CD8-positive, alpha-beta memory T cell (primary cell): ENCODE data around the gene BTD. TPM values are rescaled to one million over a fixed set of nuclear protein-coding genes. Genes with fewer than 3 reads are reported as not detected.

ENCODE experiments used
- CTCF ChIA-PET: fragments of 350-600 bp; sonication (Branson Sonifier 250); formaldehyde crosslinking; loops from one replicate; lab custom pipeline; 2021; ENCODE audit warnings: antibody characterized with exemption; lab: Charles Lee
- POLR2A ChIA-PET: fragments of 350-600 bp; sonication (Branson Sonifier 250); formaldehyde crosslinking; loops from one replicate; lab custom pipeline; 2021; ENCODE audit warnings: antibody characterized with exemption; lab: Charles Lee
- DNase-seq, 5 donors: peaks; one replicate each; pipeline versions ENCODE4 v3.0.0 to v3.0.0-alpha.2; 2020 to 2022; ENCODE audit warnings: mixed read lengths in 1 of 5
- H3K27ac ChIP-seq: one replicate; pipeline ENCODE4 v1.7.0; 2013; ENCODE audit warnings: low read depth, mild to moderate bottlenecking, low read length, moderate library complexity
- H3K27me3 ChIP-seq: 2 replicates; pipeline ENCODE4 v1.7.0; 2013; ENCODE audit warnings: low read length, mild to moderate bottlenecking; ENCODE audit not compliant: insufficient read depth, poor library complexity, severe bottlenecking
- H3K36me3 ChIP-seq: 2 replicates; pipeline ENCODE4 v1.7.0; 2013; ENCODE audit warnings: mild to moderate bottlenecking, low read length, moderate library complexity; ENCODE audit not compliant: insufficient read depth
- H3K4me1 ChIP-seq: 2 replicates; pipeline ENCODE4 v1.7.0; 2013; ENCODE audit warnings: mild to moderate bottlenecking, low read length, moderate library complexity; ENCODE audit not compliant: insufficient read depth
- H3K4me3 ChIP-seq: 2 replicates; pipeline ENCODE4 v1.7.0; 2013; ENCODE audit warnings: mild to moderate bottlenecking, low read length
- H3K9me3 ChIP-seq: 2 replicates; pipeline ENCODE4 v1.7.0; 2013; ENCODE audit warnings: mild to moderate bottlenecking, low read length
- H3K27ac Mint-ChIP-seq, 8 donors: one replicate each; pipeline ENCODE4 v1.8.0; 2020 to 2021; ENCODE audit warnings: mixed read lengths in 8 of 8, mild to moderate bottlenecking in 6 of 8, inconsistent platforms in 3 of 8, moderate library complexity in 3 of 8
- H3K27me3 Mint-ChIP-seq, 2 donors: one replicate each; pipeline ENCODE4 v1.8.0; 2020 to 2021; ENCODE audit warnings: mixed read lengths in 2 of 2, mild to moderate bottlenecking in 1 of 2, moderate library complexity in 1 of 2
- H3K36me3 Mint-ChIP-seq, 3 donors: one replicate each; pipeline ENCODE4 v1.8.0; 2020 to 2021; ENCODE audit warnings: mixed read lengths in 3 of 3, inconsistent platforms in 1 of 3, mild to moderate bottlenecking in 1 of 3
- H3K4me1 Mint-ChIP-seq, 3 donors: one replicate each; pipeline ENCODE4 v1.8.0; 2020 to 2021; ENCODE audit warnings: mixed read lengths in 3 of 3, inconsistent platforms in 1 of 3, mild to moderate bottlenecking in 1 of 3
- H3K4me3 Mint-ChIP-seq, 7 donors: one replicate each; pipeline ENCODE4 v1.8.0; 2020 to 2021; ENCODE audit warnings: mixed read lengths in 7 of 7, mild to moderate bottlenecking in 6 of 7, moderate library complexity in 4 of 7, inconsistent platforms in 2 of 7
- H3K9me3 Mint-ChIP-seq, 5 donors: one replicate each; pipeline ENCODE4 v1.8.0; 2020 to 2022; ENCODE audit warnings: mixed read lengths in 5 of 5, mild to moderate bottlenecking in 3 of 5, moderate library complexity in 2 of 5, inconsistent platforms in 1 of 5
- polyA plus RNA-seq: library from polyadenylated mRNA; unstranded; fragments of 300-500 nt; fragmentation: Illumina TruSeq; gene quantifications from one replicate; pipeline ENCODE4 v1.2.3, GENCODE V29; 2021
- total RNA-seq, 2 experiments: library from RNA; stranded (reverse); gene quantifications; one replicate each; pipeline ENCODE4 v1.2.3, GENCODE V29; 2021

Gene BTD
- total and polyA plus RNA-seq, 3 experiments from 2014 or later = 5.5 to 20.7 (median 6.0) TPM

DNA sequence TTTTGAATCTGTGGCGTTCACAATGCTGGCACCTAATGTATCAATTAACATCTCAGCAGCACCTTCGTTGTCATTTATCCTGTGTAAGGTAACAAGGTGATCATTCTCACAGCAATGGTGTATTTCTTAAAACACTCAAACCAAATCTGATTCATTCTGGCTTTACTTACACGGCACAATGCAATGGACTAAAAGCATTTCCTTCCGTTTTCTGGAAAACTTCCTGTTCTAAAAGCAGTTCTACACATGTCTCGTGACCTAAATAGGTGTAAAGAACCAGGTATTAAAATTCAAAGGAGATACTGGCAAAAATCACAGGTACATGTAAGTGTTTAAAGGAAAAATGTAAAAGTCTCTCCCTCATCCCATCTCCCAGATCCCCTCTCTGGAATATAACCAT is 77.8 kb downstream of the BTD start:
- CTCF ChIA-PET = no interaction called here
- no peak overlapping the region for H3K27ac Mint-ChIP-seq

DNA sequence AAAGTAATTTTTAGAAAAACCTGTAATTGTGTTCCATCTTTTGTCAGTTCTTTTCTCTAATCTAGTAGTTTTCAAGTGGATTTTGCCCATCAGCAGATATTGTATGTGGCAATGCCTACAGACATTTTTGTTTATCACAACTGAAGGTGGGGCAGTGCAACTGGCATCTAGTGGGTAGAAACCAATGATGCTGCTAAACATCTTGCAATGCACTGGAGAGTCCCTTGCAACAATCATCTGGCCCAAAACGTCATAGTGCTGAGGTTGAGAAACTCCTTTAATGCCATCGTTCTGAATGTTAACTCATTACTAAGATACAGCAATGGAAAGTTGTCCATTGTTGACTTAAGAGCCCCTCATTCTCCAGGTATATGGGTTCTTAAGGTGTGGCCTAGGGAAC is 80.1 kb downstream of the BTD start:
- CTCF ChIA-PET = no interaction called here
- H3K27me3 ChIP-seq = no peaks in the 10 kb centered on the region
- Mint-ChIP-seq H3K9me3 (no peaks in the 10 kb centered on the region), H3K4me1 (peaks cover 0 to 4% (median 0%) of the 10 kb centered on the region in 3 donors), H3K4me3 (no peak overlapping the region), H3K36me3 (peaks cover 6 to 71% (median 20%) of the 10 kb centered on the region in 3 donors), H3K27me3 (no peaks in the 10 kb centered on the region), H3K27ac (no peak overlapping the region)
- H3K4me3 ChIP-seq = no peak overlapping the region
- no peaks in the 10 kb centered on the region for H3K9me3 ChIP-seq
- POLR2A ChIA-PET = no interaction called here
- no peak for DNase-seq
- no peaks in the 10 kb centered on the region for H3K4me1 ChIP-seq
- H3K27ac ChIP-seq = no peak overlapping the region
- H3K36me3 ChIP-seq = peaks cover 17% of the 10 kb centered on the region

More for the DNA sequence above, 77.8 kb downstream of the BTD start:
- Histone ChIP-seq H3K9me3 (no peaks in the 10 kb centered on the region), H3K27ac (no peak overlapping the region), H3K4me3 (no peak overlapping the region), H3K27me3 (no peaks in the 10 kb centered on the region), H3K36me3 (peaks cover 15% of the 10 kb centered on the region), H3K4me1 (no peaks in the 10 kb centered on the region)
- Mint-ChIP-seq H3K9me3 (no peaks in the 10 kb centered on the region), H3K4me3 (no peak overlapping the region), H3K27me3 (no peaks in the 10 kb centered on the region), H3K4me1 (no peaks in the 10 kb centered on the region), H3K36me3 (peaks cover 6 to 49% (median 10%) of the 10 kb centered on the region in 3 donors)
- POLR2A ChIA-PET = no interaction called here
- no peak for DNase-seq

DNA sequence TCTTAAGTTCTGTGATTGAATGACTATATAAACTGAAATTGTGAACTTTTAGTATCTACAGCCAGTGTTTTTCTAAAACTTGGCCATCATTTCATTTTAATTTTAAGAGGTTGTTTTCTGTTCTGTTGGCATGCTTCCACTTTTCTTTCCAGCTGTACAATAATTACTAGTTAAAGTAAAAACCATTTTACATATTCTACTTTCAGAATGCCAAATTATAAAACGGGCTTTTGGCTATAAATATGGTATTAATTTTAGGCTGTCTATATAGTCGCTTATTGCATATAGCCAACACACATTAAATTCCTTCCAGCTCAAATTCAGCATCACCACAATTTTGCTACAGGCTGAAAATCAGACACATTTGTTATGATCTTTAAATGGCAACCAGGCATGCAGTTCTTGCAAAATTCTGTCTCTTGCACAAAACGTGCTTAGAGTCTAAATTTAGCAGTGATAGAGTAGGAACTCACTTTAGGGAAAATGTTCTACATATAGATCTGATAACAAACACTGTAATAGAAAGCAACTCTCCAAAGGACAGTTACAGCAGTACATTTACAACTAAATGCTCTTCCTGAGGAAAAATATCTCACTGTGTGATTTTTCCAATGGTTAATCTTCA is 81.1 kb downstream of the BTD start:
- H3K4me1 Mint-ChIP-seq = peaks cover 0 to 4% (median 0%) of the 10 kb centered on the region in 3 donors
- H3K36me3 ChIP-seq = peaks cover 12% of the 10 kb centered on the region
- H3K9me3 Mint-ChIP-seq = no peaks in the 10 kb centered on the region
- no peaks in the 10 kb centered on the region for H3K27me3 ChIP-seq
- H3K27ac Mint-ChIP-seq = no peak overlapping the region
- no peaks in the 10 kb centered on the region for H3K4me1 ChIP-seq
- no peaks in the 10 kb centered on the region for H3K27me3 Mint-ChIP-seq
- H3K4me3 Mint-ChIP-seq = no peak overlapping the region
- no peaks in the 10 kb centered on the region for H3K9me3 ChIP-seq
- no peak for DNase-seq
- H3K4me3 ChIP-seq = no peak overlapping the region
- H3K36me3 Mint-ChIP-seq = peaks cover 6 to 70% (median 21%) of the 10 kb centered on the region in 3 donors
- no peak overlapping the region for H3K27ac ChIP-seq
- ChIA-PET CTCF (no interaction called here), POLR2A (no interaction called here)

DNA sequence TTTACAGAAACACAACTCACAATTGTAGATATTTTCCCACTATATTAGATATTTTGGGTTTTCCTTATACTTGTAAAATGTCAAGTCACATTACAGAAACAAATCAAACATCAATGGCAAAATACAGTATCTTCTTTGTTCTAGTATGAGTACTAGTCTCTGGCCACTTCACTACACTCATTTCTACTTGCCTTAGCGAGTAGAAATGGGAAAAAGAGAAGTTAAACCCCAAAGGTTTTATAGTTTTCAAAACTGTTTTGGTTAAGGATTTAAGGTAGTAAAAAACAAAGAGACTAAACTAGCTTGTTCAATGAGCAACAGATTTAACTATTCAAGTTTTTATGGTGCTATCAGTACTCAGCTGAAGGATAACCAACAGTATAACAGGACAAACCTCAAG is 81.7 kb downstream of the BTD start:
- POLR2A ChIA-PET = no interaction called here
- peaks cover 0 to 4% (median 0%) of the 10 kb centered on the region in 3 donors for H3K4me1 Mint-ChIP-seq
- CTCF ChIA-PET = no interaction called here
- no peak for DNase-seq
- H3K27me3 ChIP-seq = no peaks in the 10 kb centered on the region
- H3K9me3 Mint-ChIP-seq = no peaks in the 10 kb centered on the region
- H3K27ac ChIP-seq = no peak overlapping the region
- peaks cover 6 to 66% (median 23%) of the 10 kb centered on the region in 3 donors for H3K36me3 Mint-ChIP-seq
- H3K4me3 ChIP-seq = no peak overlapping the region
- no peaks in the 10 kb centered on the region for H3K27me3 Mint-ChIP-seq
- H3K27ac Mint-ChIP-seq = no peak overlapping the region
- no peaks in the 10 kb centered on the region for H3K9me3 ChIP-seq
- no peak overlapping the region for H3K4me3 Mint-ChIP-seq
- no peaks in the 10 kb centered on the region for H3K4me1 ChIP-seq
- peaks cover 7% of the 10 kb centered on the region for H3K36me3 ChIP-seq

DNA sequence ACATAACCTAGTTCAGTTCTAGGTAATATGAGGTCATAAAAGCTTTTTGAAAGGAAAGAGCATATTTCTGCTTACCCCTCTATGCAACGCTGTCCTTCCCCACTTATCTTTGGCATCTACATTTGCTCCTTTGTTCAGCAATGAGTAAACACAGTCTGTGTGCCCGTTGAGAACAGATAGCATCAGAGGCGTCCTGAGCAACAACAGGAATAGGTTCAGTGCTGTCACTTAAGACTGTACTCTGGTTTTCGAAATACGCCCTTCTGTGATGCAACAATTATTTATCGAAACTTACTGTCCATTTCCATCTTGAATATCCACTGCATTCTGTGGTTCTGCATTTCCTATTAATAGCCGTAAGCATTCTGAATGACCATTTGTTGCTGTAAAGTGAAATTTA is 84.4 kb downstream of the BTD start:
- ChIA-PET CTCF (no interaction called here), POLR2A (no interaction called here)
- H3K4me1 Mint-ChIP-seq = peaks cover 0 to 4% (median 0%) of the 10 kb centered on the region in 3 donors
- no peaks in the 10 kb centered on the region for H3K27me3 Mint-ChIP-seq
- peaks cover 5 to 79% (median 24%) of the 10 kb centered on the region in 3 donors for H3K36me3 Mint-ChIP-seq
- Histone ChIP-seq H3K4me3 (no peak overlapping the region), H3K36me3 (peaks cover 4% of the 10 kb centered on the region), H3K9me3 (no peaks in the 10 kb centered on the region), H3K27ac (no peak overlapping the region), H3K4me1 (no peaks in the 10 kb centered on the region), H3K27me3 (no peaks in the 10 kb centered on the region)
- no peak for DNase-seq
- H3K27ac Mint-ChIP-seq = no peak overlapping the region
- H3K4me3 Mint-ChIP-seq = peak overlapping the region in 1 of 7 donors; percentile 32
- no peaks in the 10 kb centered on the region for H3K9me3 Mint-ChIP-seq

DNA sequence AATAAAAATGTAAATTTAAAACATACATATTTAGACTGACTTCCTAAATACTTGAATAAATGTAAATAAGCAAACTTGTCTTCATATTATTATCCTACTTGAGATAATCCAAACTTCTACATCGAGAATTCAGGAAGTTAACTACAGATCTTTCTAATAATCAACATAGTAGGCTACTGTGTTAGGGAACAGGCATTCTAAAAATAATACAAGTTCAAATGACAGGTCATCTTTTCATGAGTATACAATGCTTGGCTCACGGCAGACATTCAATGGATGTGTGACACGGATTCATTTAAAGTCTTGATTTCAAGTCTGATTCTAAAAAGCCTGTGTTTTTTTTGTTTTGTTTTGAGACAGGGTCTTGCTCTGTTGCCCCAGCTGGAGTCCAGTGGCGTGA is 88.7 kb downstream of the BTD start:
- no peaks in the 10 kb centered on the region for H3K4me1 ChIP-seq
- Mint-ChIP-seq H3K27me3 (no peaks in the 10 kb centered on the region), H3K9me3 (no peaks in the 10 kb centered on the region), H3K4me1 (peaks cover 0 to 13% (median 0%) of the 10 kb centered on the region in 3 donors), H3K4me3 (no peak overlapping the region), H3K27ac (no peak overlapping the region), H3K36me3 (peaks cover 5 to 76% (median 24%) of the 10 kb centered on the region in 3 donors)
- no peaks in the 10 kb centered on the region for H3K9me3 ChIP-seq
- H3K27ac ChIP-seq = no peak overlapping the region
- no peaks in the 10 kb centered on the region for H3K27me3 ChIP-seq
- ChIA-PET CTCF (no interaction called here), POLR2A (no interaction called here)
- no peaks in the 10 kb centered on the region for H3K36me3 ChIP-seq
- DNase-seq = no peak
- no peak overlapping the region for H3K4me3 ChIP-seq

DNA sequence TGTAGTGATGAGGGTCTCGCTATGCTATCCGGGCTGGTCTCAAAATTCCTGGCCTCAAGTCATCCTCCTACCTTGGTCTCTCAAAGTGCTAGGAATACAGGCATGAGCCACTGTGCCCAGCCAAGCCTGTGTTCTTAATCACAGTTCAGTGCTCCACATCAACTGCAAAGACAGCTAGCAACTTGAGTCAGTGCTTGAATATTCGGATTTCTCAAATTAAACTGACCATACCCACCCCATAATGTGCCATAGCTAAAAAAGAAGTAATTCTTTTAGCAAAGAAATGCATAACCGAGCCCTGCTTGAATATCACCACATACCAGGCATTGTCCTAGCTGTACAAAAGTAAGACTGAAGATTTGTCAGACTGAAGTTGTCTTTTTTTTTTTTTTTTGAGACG is 89.2 kb downstream of the BTD start:
- POLR2A ChIA-PET = no interaction called here
- H3K36me3 Mint-ChIP-seq = peaks cover 5 to 78% (median 25%) of the 10 kb centered on the region in 3 donors

DNA sequence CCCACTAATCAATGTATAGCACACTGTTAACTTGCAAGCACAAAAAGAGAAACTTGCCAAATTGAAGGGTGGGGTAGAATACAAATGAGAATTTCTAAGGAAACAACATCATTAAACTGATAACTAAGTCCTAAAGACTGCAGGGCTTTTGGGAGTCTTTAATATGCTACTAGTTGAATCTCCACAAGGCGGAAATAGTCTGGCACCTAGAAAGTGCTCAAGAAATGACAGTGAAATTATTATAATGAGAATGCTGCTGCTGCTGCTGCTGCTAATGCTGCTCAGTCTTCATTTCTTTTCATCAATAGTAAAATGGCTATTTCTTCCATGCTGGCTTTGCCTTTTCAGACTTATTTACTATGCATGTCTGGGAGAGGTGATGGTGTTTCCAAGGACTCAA is 91.8 kb downstream of the BTD start:
- no peaks in the 10 kb centered on the region for H3K36me3 ChIP-seq
- POLR2A ChIA-PET = no interaction called here
- peaks cover 5 to 77% (median 29%) of the 10 kb centered on the region in 3 donors for H3K36me3 Mint-ChIP-seq
- CTCF ChIA-PET = no interaction called here
- H3K27me3 ChIP-seq = no peaks in the 10 kb centered on the region
- H3K27me3 Mint-ChIP-seq = no peaks in the 10 kb centered on the region
- no peaks in the 10 kb centered on the region for H3K4me1 ChIP-seq
- DNase-seq = no peak
- peaks cover 0 to 9% (median 0%) of the 10 kb centered on the region in 3 donors for H3K4me1 Mint-ChIP-seq
- H3K27ac Mint-ChIP-seq = peak overlapping the region in 1 of 8 donors; percentile 56
- H3K4me3 Mint-ChIP-seq = no peak overlapping the region
- H3K9me3 ChIP-seq = no peaks in the 10 kb centered on the region
- H3K27ac ChIP-seq = no peak overlapping the region
- no peak overlapping the region for H3K4me3 ChIP-seq
- no peaks in the 10 kb centered on the region for H3K9me3 Mint-ChIP-seq

More for the DNA sequence above, 89.2 kb downstream of the BTD start:
- Histone ChIP-seq H3K36me3 (no peaks in the 10 kb centered on the region), H3K27ac (no peak overlapping the region), H3K4me3 (no peak overlapping the region), H3K27me3 (no peaks in the 10 kb centered on the region), H3K4me1 (no peaks in the 10 kb centered on the region), H3K9me3 (no peaks in the 10 kb centered on the region)
- Mint-ChIP-seq H3K27ac (no peak overlapping the region), H3K4me1 (peaks cover 0 to 13% (median 0%) of the 10 kb centered on the region in 3 donors), H3K27me3 (no peaks in the 10 kb centered on the region), H3K9me3 (no peaks in the 10 kb centered on the region), H3K4me3 (no peak overlapping the region)
- CTCF ChIA-PET = no interaction called here
- DNase-seq = no peak
